Transverse colon (tissue), 4 donors: ENCODE data around the gene PIM2. TPM values are rescaled to one million over a fixed set of nuclear protein-coding genes. Genes with fewer than 3 reads are reported as not detected.
"Not testable (repeated sequence)": the region's sequence is repeated elsewhere in the genome, so short reads cannot be mapped to it uniquely, and the experiment has no call there.

Experiments
- DNase-seq: peaks from one replicate; pipeline ENCODE4 v3.0.0-alpha.2; 2019
- H3K27ac ChIP-seq, 4 donors: fragments of 200-600 bp; sonication (generic); 2 replicates each; pipeline ENCODE4 v1.5.1; 2016 to 2018; ENCODE audit warnings: inconsistent platforms in 4 of 4
- H3K27me3 ChIP-seq: fragments of 200-600 bp; sonication (generic); 2 replicates; pipeline ENCODE4 v1.5.1; 2017; ENCODE audit warnings: inconsistent platforms
- H3K36me3 ChIP-seq, 4 donors: fragments of 200-600 bp; sonication (generic); 2 replicates each; pipeline ENCODE4 v1.5.1; 2017 to 2019; ENCODE audit warnings: inconsistent platforms in 4 of 4
- H3K4me1 ChIP-seq, 4 donors: fragments of 200-600 bp; sonication (generic); 2 replicates each; pipeline ENCODE4 v1.5.1; 2017 to 2020; ENCODE audit warnings: inconsistent platforms in 4 of 4
- H3K4me3 ChIP-seq, 4 donors: fragments of 200-600 bp; sonication (generic); 1 replicate in 1 of 4; 2 replicates in 3 of 4; pipeline versions ENCODE4 v1.5.1 to v1.6.1; 2017 to 2019; ENCODE audit warnings: inconsistent platforms in 4 of 4
- H3K9me3 ChIP-seq, 2 donors: fragments of 200-600 bp; sonication (generic); 2 replicates each; pipeline ENCODE4 v1.5.1; 2017 to 2019; ENCODE audit warnings: inconsistent platforms in 2 of 2
- EP300 ChIP-seq: sonication (generic); formaldehyde crosslinking; IDR thresholded peaks from one replicate; pipeline ENCODE4 v1.6.1; 2017; ENCODE audit warnings: antibody characterized with exemption, low read depth
- POLR2A ChIP-seq: fragments of 450-650 bp; IDR thresholded peaks from one replicate; pipeline ENCODE4 v1.6.1; 2016; ENCODE audit warnings: antibody characterized with exemption, mild to moderate bottlenecking, moderate library complexity
- POLR2AphosphoS5 ChIP-seq, 3 donors: sonication (generic); formaldehyde crosslinking; IDR thresholded peaks; one replicate each; pipeline ENCODE4 v1.6.1; 2016; ENCODE audit warnings: antibody characterized with exemption in 3 of 3
- WGBS, 2 donors: methylation state at CpG; one replicate each; pipeline ENCODE4 v1.1.5; 2018; ENCODE audit warnings: low coverage in 1 of 2; 5-methylcytosine and 5-hydroxymethylcytosine counted together
- in situ Hi-C, 4 donors: fragments of 200-750 bp; cut with MboI; loops; one replicate each; pipeline versions ENCODE4 v1.15.0 to v1.15.1; 2017; ENCODE audit warnings: low sequenced_read_pairs in 3 of 4, low pct_ligation_motif_present in 1 of 4, low pct_unique_long_range_greater_than_20kb in 1 of 4
- intact Hi-C: fragments of 100-400 bp; cut with DNase I; formaldehyde crosslinking; loops from one replicate; pipeline ENCODE4 v1.15.1; 2023; ENCODE audit warnings: low total_unique reads
- total RNA-seq, 4 donors: library from RNA; depleted of rRNA; stranded (reverse); fragments of >200 nt; gene quantifications; one replicate each; pipeline ENCODE4 v1.1.0, GENCODE V29; 2016
- TF ChIP-seq, protein P1 (sequence below), 5 experiments: fragments of 200-600 bp in 3 of 5; fragments of 450-650 bp in 2 of 5; sonication (generic) in 3 of 5; IDR thresholded peaks; 1 replicate in 2 of 5; 2 replicates in 3 of 5; pipeline ENCODE4 v1.5.1; 2016 to 2017; ENCODE audit warnings: antibody characterized with exemption in 5 of 5, inconsistent platforms in 3 of 5, mild to moderate bottlenecking in 2 of 5, moderate library complexity in 1 of 5

PIM2 gene
- total RNA-seq, 4 donors from 2014 or later = 11.2 to 50.7 (median 20.6) TPM; not detected in 1

DNA sequence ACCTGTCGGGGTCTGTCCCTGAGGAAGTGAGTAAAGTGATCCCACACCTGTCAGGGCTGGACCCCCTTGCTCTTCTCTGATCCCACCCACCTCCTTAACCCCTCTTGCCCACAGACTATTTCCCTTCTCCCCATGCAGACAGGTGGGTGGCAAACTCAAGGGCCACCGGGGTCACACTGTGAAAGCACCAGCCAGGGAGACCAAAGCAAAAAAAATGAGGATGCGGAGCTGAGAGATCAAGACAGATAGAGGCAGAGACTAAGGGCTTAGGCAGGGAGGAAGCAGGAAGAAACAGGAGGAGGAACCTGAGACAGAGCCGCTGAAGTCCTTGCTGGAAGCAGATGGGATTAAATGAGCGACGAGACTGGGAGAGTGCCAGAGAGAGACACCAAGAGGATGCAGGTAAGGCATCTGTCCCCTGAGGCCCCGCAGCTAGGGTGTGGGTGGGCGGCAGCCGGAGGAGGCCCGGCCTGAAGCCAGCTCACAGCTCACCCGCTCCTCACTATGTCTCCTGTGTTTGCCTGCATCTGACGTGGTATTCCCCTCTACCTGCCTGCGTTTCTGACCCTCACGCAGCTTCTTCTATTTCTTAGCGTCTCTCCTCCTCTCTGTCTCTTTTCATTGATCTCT lies 28.4 kb downstream of the PIM2 start:
- TF ChIP-seq EP300 (no peak), POLR2A (no peak), POLR2AphosphoS5 (IDR thresholded peaks at IDR 0.05) (no peak)
- TF ChIP-seq, protein P1, sequence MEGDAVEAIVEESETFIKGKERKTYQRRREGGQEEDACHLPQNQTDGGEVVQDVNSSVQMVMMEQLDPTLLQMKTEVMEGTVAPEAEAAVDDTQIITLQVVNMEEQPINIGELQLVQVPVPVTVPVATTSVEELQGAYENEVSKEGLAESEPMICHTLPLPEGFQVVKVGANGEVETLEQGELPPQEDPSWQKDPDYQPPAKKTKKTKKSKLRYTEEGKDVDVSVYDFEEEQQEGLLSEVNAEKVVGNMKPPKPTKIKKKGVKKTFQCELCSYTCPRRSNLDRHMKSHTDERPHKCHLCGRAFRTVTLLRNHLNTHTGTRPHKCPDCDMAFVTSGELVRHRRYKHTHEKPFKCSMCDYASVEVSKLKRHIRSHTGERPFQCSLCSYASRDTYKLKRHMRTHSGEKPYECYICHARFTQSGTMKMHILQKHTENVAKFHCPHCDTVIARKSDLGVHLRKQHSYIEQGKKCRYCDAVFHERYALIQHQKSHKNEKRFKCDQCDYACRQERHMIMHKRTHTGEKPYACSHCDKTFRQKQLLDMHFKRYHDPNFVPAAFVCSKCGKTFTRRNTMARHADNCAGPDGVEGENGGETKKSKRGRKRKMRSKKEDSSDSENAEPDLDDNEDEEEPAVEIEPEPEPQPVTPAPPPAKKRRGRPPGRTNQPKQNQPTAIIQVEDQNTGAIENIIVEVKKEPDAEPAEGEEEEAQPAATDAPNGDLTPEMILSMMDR (IDR thresholded peaks at IDR 0.05) = no peak
- Histone ChIP-seq H3K4me3 (peak overlapping the region; percentile 46 to 84 (median 62)), H3K27me3 (no peaks in the 10 kb centered on the region), H3K27ac (peak overlapping the region; percentile 78 to 88 (median 85)), H3K4me1 (peaks cover 0 to 13% (median 6%) of the 10 kb centered on the region in 4 donors), H3K9me3 (no peaks in the 10 kb centered on the region), H3K36me3 (no peaks in the 10 kb centered on the region)
- in situ Hi-C loops (no loop called here), intact Hi-C loops (no loop called here)
- 45% methylated on average over 15 of the region's 15 CpGs; no CpG with 5 or more reads in 1 of the 2 donors for WGBS, 2 donors
- no peak for DNase-seq

DNA sequence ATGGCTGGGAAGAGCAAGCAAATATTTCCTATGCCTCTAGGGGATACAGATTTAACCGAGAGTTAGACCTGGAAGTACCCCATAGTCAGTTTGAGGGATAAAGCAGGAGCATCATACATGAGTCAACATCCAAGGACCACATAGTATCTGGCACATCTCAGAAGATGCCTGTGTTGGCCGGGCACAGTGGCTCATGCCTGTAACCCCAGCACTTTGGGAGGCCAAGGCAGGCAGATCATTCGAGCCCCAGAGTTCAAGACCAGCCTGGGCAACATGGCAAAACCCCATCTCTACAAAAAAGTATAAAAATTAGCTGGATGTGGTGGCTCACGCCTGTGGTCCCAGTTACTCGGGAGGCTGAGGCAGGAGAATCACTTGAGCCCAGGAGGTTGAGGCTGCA lies 32.2 kb downstream of the PIM2 start:
- H3K27me3 ChIP-seq, H3K9me3 ChIP-seq, H3K4me3 ChIP-seq, in situ Hi-C loops, H3K27ac ChIP-seq, H3K4me1 ChIP-seq, DNase-seq, H3K36me3 ChIP-seq, intact Hi-C loops: not testable (repeated sequence)
- 76% methylated on average over 5 of the region's 5 CpGs; no CpG with 5 or more reads in 1 of the 2 donors for WGBS, 2 donors

DNA sequence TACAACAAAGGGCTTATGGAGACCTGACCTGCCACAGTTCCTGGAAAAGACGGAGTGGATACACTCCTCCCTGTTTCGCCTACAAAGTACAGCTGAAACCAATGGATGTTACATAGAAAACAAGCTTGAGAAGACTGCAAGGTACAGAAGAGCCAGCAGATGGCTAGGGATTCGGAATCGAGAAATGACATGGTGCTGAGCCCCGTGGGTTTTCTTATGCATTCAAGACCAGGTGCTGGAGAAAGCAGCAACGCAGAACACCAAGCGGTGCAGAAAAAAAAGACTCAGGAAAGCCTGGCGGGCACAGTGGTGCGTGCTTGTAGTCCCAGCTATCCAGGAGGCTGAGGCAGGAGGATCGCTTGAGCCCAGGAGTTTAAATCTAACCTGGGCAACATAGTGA lies 35.1 kb downstream of the PIM2 start:
- TF ChIP-seq EP300 (no peak), POLR2A (no peak), POLR2AphosphoS5 (IDR thresholded peaks at IDR 0.05) (no peak)
- TF ChIP-seq, protein P1 (IDR thresholded peaks at IDR 0.05) = no peak
- H3K27ac ChIP-seq = no peak overlapping the region
- intact Hi-C loops (no loop called here), in situ Hi-C loops (no loop called here)
- no peaks in the 10 kb centered on the region for H3K36me3 ChIP-seq
- no peak for DNase-seq
- H3K4me3 ChIP-seq = no peak overlapping the region
- no peaks in the 10 kb centered on the region for H3K4me1 ChIP-seq
- no peaks in the 10 kb centered on the region for H3K9me3 ChIP-seq
- no peaks in the 10 kb centered on the region for H3K27me3 ChIP-seq
- 77% methylated on average over 10 of the region's 10 CpGs; no CpG with 5 or more reads in 1 of the 2 donors for WGBS, 2 donors

DNA sequence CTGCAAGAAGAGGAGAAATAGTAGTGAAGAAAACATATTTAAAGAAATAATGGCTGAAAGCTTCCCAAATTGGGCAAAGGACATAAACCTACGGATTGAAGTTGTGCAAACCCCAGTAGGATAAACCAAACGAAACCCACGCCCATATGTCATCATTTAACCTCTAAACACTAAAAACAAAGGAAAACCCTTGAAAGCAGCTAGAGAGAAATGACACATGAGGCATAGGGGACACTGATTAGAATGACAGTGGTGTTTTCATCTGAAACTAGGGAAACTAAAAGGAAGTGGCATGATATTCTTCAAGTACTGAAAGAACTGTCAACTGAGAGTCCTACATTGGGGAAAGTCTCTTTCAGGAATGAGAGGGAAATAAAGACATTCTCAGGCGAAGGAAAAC lies 41.9 kb downstream of the PIM2 start:
- 41% methylated on average over 4 of the region's 4 CpGs; no CpG with 5 or more reads in 1 of the 2 donors for WGBS, 2 donors
- H3K36me3 ChIP-seq, intact Hi-C loops, H3K27me3 ChIP-seq, DNase-seq, H3K4me3 ChIP-seq, H3K27ac ChIP-seq, H3K9me3 ChIP-seq, in situ Hi-C loops, H3K4me1 ChIP-seq: not testable (repeated sequence)

DNA sequence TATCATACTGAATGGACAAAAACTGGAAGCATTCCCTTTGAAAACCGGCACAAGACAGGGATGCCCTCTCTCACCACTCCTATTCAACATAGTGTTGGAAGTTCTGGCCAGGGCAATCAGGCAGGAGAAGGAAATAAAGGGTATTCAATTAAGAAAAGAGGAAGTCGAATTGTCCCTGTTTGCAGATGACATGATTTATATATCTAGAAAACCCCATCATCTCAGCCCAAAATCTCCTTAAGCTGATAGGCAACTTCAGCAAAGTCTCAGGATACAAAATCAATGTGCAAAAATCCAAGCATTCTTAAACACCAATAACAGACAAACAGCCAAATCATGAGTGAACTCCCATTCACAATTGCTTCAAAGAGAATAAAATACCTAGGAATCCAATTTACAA lies 46.8 kb downstream of the PIM2 start:
- H3K27me3 ChIP-seq, H3K4me3 ChIP-seq, intact Hi-C loops, H3K9me3 ChIP-seq, DNase-seq, H3K36me3 ChIP-seq, in situ Hi-C loops, H3K4me1 ChIP-seq, H3K27ac ChIP-seq: not testable (repeated sequence)
- 66% methylated on average over 2 of the region's 2 CpGs; no CpG with 5 or more reads in 1 of the 2 donors for WGBS, 2 donors

DNA sequence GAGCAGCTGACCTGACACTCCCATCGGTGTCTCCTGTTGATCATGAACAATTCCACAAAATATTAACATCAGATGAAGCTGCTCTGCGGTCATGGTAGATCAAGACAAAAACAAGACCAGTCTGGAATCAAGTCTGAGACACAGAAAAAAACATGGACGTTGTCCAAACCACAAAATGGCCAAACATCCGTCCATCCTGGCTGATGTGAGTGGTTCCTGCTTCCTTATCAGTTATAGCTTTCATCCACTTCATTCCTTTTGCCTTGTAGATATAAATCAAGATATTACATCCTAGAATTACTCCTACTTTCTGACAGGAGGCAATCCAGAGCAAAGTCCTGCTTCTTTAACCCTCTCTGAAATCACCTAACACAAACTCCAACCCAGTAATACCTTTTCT lies 54.6 kb downstream of the PIM2 start:
- Histone ChIP-seq H3K36me3 (no peaks in the 10 kb centered on the region), H3K4me3 (no peak overlapping the region), H3K27ac (no peak overlapping the region), H3K4me1 (no peaks in the 10 kb centered on the region), H3K27me3 (no peaks in the 10 kb centered on the region), H3K9me3 (no peaks in the 10 kb centered on the region)
- 13 to 34% methylated on average over 3 to 4 of the region's 4 CpGs for WGBS, 2 donors
- TF ChIP-seq, protein P1 (IDR thresholded peaks at IDR 0.05) = no peak
- TF ChIP-seq POLR2AphosphoS5 (IDR thresholded peaks at IDR 0.05) (no peak), EP300 (no peak), POLR2A (no peak)
- no peak for DNase-seq
- intact Hi-C loops = no loop called here
- in situ Hi-C loops = no loop called here
